SK-N-SH (cell line): ENCODE measurements around the gene ANKRD44. TPM values are rescaled to one million over a fixed set of nuclear protein-coding genes. Genes with fewer than 3 reads are reported as not detected.

Experiments
- CTCF ChIA-PET: fragments of 300-600, 350-600 bp; formaldehyde crosslinking; extraction: SDS; loops from one replicate; lab custom pipeline; 2021; lab: Yijun Ruan, JAX
- POLR2A ChIA-PET: fragments of 350-600 bp; sonication (Branson Sonifier 250); formaldehyde crosslinking; extraction: SDS; loops from one replicate; lab custom pipeline; 2020; ENCODE audit warnings: antibody characterized with exemption, inconsistent platforms; lab: Yijun Ruan, JAX
- DNase-seq: peaks from one replicate; pipeline ENCODE4 v3.0.0; 2012
- H2AFZ ChIP-seq: fragments of 200-600 bp; sonication (generic); 2 replicates; pipeline ENCODE4 v1.8.1; 2016; ENCODE audit warnings: antibody characterized with exemption, mild to moderate bottlenecking, low read depth
- H3F3A ChIP-seq: fragments of 200-600 bp; sonication (generic); replicated peaks from 2 replicates; pipeline ENCODE3; 2016; ENCODE audit warnings: antibody characterized with exemption, mild to moderate bottlenecking; ENCODE audit not compliant: insufficient read depth
- H3K27ac ChIP-seq, 2 experiments: fragments of 200-500 bp in 1 of 2; fragments of 200-600 bp in 1 of 2; sonication (Bioruptor generic) in 1 of 2; sonication (generic), shearing (Covaris generic) in 1 of 2; 2 replicates each; pipeline versions ENCODE4 v1.5.1 to v1.6.1; 2014 to 2016; ENCODE audit warnings: low read depth in 2 of 2, inconsistent platforms in 1 of 2, low read length in 1 of 2, mild to moderate bottlenecking in 1 of 2, mixed read lengths in 1 of 2
- H3K27me3 ChIP-seq: fragments of 200-600 bp; sonication (generic), shearing (Covaris generic); 2 replicates; pipeline ENCODE4 v1.6.1; 2016; ENCODE audit warnings: mixed run types; ENCODE audit not compliant: insufficient read depth
- H3K36me3 ChIP-seq, 2 experiments: fragments of 200-500 bp in 1 of 2; fragments of 200-600 bp in 1 of 2; sonication (Bioruptor generic) in 1 of 2; sonication (generic) in 1 of 2; replicated peaks in 1 of 2; 2 replicates each; pipeline versions ENCODE3 to v1.5.1; 2014 to 2016; ENCODE audit warnings: low read length in 1 of 2, mild to moderate bottlenecking in 1 of 2; ENCODE audit not compliant: insufficient read depth in 2 of 2, control insufficient read depth in 1 of 2
- H3K4me1 ChIP-seq, 2 experiments: fragments of 200-500 bp in 1 of 2; fragments of 200-600 bp in 1 of 2; sonication (Bioruptor generic) in 1 of 2; sonication (generic), shearing (Covaris generic) in 1 of 2; 2 replicates each; pipeline versions ENCODE4 v1.5.1 to v1.6.1; 2014 to 2016; ENCODE audit warnings: low read depth in 1 of 2, low read length in 1 of 2, mixed run types in 1 of 2; ENCODE audit not compliant: insufficient read depth in 2 of 2, control insufficient read depth in 1 of 2
- H3K4me2 ChIP-seq: fragments of 200-600 bp; sonication (generic), shearing (Covaris generic); 2 replicates; pipeline ENCODE4 v1.6.1; 2017; ENCODE audit warnings: mixed run types
- H3K4me3 ChIP-seq, 2 experiments: fragments of 200-500 bp in 1 of 2; fragments of 200-600 bp in 1 of 2; sonication (Bioruptor generic) in 1 of 2; sonication (generic), shearing (Covaris generic) in 1 of 2; 2 replicates each; pipeline versions ENCODE4 v1.5.1 to v1.8.1; 2014 to 2016; ENCODE audit warnings: low read depth in 2 of 2, inconsistent platforms in 1 of 2, low read length in 1 of 2, mild to moderate bottlenecking in 1 of 2, mixed read lengths in 1 of 2, moderate library complexity in 1 of 2
- H3K79me2 ChIP-seq: fragments of 200-600 bp; sonication (generic); 2 replicates; pipeline ENCODE4 v1.8.1; 2017; ENCODE audit warnings: mild to moderate bottlenecking; ENCODE audit not compliant: insufficient read depth
- H3K9ac ChIP-seq: fragments of 200-600 bp; sonication (generic); 2 replicates; pipeline ENCODE4 v1.6.1; 2017; ENCODE audit warnings: mixed run types
- H3K9me2 ChIP-seq: fragments of 200-600 bp; sonication (generic); 2 replicates; pipeline ENCODE4 v1.6.1; 2017; ENCODE audit warnings: mixed run types
- H3K9me3 ChIP-seq: fragments of 200-600 bp; sonication (generic); 2 replicates; pipeline ENCODE4 v1.6.1; 2017; ENCODE audit warnings: mixed run types, mild to moderate bottlenecking, moderate library complexity
- H4K20me1 ChIP-seq: fragments of 200-600 bp; sonication (generic); 2 replicates; pipeline ENCODE4 v1.6.1; 2017; ENCODE audit warnings: mild to moderate bottlenecking, mixed run types; ENCODE audit not compliant: insufficient read depth
- EP300 ChIP-seq, 2 experiments: IDR thresholded peaks; 2 replicates each; pipeline versions ENCODE4 v1.4.0 to v1.6.1; 2012; ENCODE audit warnings: borderline replicate concordance in 1 of 2, low read depth in 1 of 2, low read length in 1 of 2
- FOSL2 ChIP-seq: IDR thresholded peaks from 2 replicates; pipeline ENCODE4 v1.4.0; 2012; ENCODE audit warnings: low read depth, mild to moderate bottlenecking, moderate library complexity, borderline replicate concordance
- NFIC ChIP-seq: IDR thresholded peaks from 2 replicates; pipeline ENCODE4 v1.4.0; 2012; ENCODE audit warnings: borderline replicate concordance
- REST ChIP-seq: IDR thresholded peaks from 2 replicates; pipeline ENCODE4 v1.6.1; 2012; ENCODE audit warnings: mild to moderate bottlenecking, low read depth, low read length, moderate library complexity
- TCF12 ChIP-seq: IDR thresholded peaks from 2 replicates; pipeline ENCODE4 v1.4.0; 2012
- YY1 ChIP-seq: IDR thresholded peaks from 2 replicates; pipeline ENCODE4 v1.4.0; 2012; ENCODE audit warnings: low read depth, mild to moderate bottlenecking
- WGBS: methylation state at CpG from one replicate; pipeline ENCODE4 v1.1.6; 2017; ENCODE audit warnings: low lambda C conversion rate; 5-methylcytosine and 5-hydroxymethylcytosine counted together
- polyA plus RNA-seq, 3 experiments: library from polyadenylated mRNA; depleted of rRNA; stranded (reverse); fragments of >200 nt; gene quantifications; 2 replicates each; pipeline ENCODE4 v1.2.3, GENCODE V29; 2012
- TF ChIP-seq, protein P1 (sequence below): IDR thresholded peaks from 2 replicates; pipeline ENCODE4; 2012

Gene ANKRD44
- polyA plus RNA-seq, 1 of the 3 experiments (the other 2 are of a cell fraction), result 12.5 TPM

DNA sequence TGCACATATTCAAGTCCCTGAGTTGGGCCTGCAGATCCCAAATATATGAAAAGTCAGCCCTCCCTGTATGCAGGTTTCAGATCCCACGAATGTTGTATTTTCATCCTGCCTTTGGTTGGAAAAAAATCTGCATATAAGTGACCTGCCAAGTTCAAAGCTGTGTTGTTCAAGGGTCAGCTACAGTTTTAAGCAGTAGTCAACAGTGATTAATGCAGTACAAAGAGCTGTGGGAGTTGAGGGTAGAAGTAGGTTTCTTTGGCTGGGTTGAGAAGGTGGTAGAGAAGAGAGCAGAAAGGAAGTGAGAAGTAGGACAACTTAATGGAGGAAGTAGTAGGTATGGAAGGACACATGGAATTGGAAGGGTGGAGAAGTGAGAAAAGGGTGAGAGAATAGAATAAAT lies 127.9 kb downstream of the ANKRD44 start:
- peaks cover 6 to 49% of the 10 kb centered on the region in 2 experiments; a peak in 3 of 4 replicates for H3K4me1 ChIP-seq
- DNase-seq, result no peak
- TF ChIP-seq EP300 (IDR thresholded peaks at IDR 0.05; ENCODE audit: borderline replicate concordance in 1 of 2, low read depth in 1 of 2, low read length in 1 of 2), result no peak
- no peaks in the 10 kb centered on the region for H3K9me2 ChIP-seq
- WGBS, result 92% methylated on average over 1 of the region's 1 CpG
- H3K27ac ChIP-seq, result peak overlapping the region in 1 of 2 experiments; percentile 99; a peak in 2 of 4 replicates
- H3F3A ChIP-seq, result peaks cover 14% of the 10 kb centered on the region
- POLR2A ChIA-PET, result no interaction called here
- H3K36me3 ChIP-seq, result no peaks in the 10 kb centered on the region
- H3K9ac ChIP-seq, result no peak overlapping the region
- no peaks in the 10 kb centered on the region for H3K79me2 ChIP-seq
- no peaks in the 10 kb centered on the region for H4K20me1 ChIP-seq
- H3K4me2 ChIP-seq, result no peak overlapping the region
- no peak overlapping the region for H3K4me3 ChIP-seq
- H2AFZ ChIP-seq, result no peak overlapping the region
- CTCF ChIA-PET, result interaction anchor here (0.9 to 7.2 kb wide), 5 partner anchors 8 to 196 kb away, joined by 4 to 43 read pairs (median 25); no protein-coding TSS in a partner anchor
- H3K27me3 ChIP-seq, result no peaks in the 10 kb centered on the region
- H3K9me3 ChIP-seq, result no peaks in the 10 kb centered on the region

GRCh38 chr2:197181491-197181890 lies 129.1 kb downstream of the ANKRD44 start:
- Histone ChIP-seq H3K4me1 (peaks cover 6 to 48% of the 10 kb centered on the region in 2 experiments; a peak in 3 of 4 replicates), H3K27me3 (no peaks in the 10 kb centered on the region), H3K27ac (peak overlapping the region in 1 of 2 experiments; percentile 99; a peak in 2 of 4 replicates), H4K20me1 (no peaks in the 10 kb centered on the region), H3K79me2 (no peaks in the 10 kb centered on the region), H3K9me3 (no peaks in the 10 kb centered on the region), H3K4me2 (no peak overlapping the region), H3K36me3 (no peaks in the 10 kb centered on the region), H3K4me3 (no peak overlapping the region), H2AFZ (no peak overlapping the region), H3F3A (peaks cover 14% of the 10 kb centered on the region), H3K9me2 (no peaks in the 10 kb centered on the region), H3K9ac (no peak overlapping the region)
- TF ChIP-seq TCF12 (peak; percentile 24; the same call in 1 of the 2 replicates), REST (no peak), YY1 (no peak), FOSL2 (peak; percentile 18; the same call in 1 of the 2 replicates), NFIC (peak; percentile 40; the same call in 1 of the 2 replicates)
- TF ChIP-seq, protein P1, sequence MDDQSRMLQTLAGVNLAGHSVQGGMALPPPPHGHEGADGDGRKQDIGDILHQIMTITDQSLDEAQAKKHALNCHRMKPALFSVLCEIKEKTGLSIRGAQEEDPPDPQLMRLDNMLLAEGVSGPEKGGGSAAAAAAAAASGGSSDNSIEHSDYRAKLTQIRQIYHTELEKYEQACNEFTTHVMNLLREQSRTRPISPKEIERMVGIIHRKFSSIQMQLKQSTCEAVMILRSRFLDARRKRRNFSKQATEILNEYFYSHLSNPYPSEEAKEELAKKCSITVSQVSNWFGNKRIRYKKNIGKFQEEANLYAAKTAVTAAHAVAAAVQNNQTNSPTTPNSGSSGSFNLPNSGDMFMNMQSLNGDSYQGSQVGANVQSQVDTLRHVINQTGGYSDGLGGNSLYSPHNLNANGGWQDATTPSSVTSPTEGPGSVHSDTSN, result 0 out of 2 replicates have a peak, but pooled peaks have one; percentile 15
- POLR2A ChIA-PET, result no interaction called here
- WGBS, result 41% methylated on average over 5 of the region's 5 CpGs
- CTCF ChIA-PET, result interaction anchor here (1.1 to 7.2 kb wide), 5 partner anchors 10 to 191 kb away, joined by 3 to 43 read pairs (median 25); no protein-coding TSS in a partner anchor
- DNase-seq, result no peak
